ENCODE data around the gene PKNOX1.
A peak's percentile ranks its signal among the peaks of the same experiment; 100 is the strongest.
"Not testable (repeated sequence)": the region's sequence is repeated elsewhere in the genome, so short reads cannot be mapped to it uniquely, and the experiment has no call there.

The PKNOX1 gene

DNA sequence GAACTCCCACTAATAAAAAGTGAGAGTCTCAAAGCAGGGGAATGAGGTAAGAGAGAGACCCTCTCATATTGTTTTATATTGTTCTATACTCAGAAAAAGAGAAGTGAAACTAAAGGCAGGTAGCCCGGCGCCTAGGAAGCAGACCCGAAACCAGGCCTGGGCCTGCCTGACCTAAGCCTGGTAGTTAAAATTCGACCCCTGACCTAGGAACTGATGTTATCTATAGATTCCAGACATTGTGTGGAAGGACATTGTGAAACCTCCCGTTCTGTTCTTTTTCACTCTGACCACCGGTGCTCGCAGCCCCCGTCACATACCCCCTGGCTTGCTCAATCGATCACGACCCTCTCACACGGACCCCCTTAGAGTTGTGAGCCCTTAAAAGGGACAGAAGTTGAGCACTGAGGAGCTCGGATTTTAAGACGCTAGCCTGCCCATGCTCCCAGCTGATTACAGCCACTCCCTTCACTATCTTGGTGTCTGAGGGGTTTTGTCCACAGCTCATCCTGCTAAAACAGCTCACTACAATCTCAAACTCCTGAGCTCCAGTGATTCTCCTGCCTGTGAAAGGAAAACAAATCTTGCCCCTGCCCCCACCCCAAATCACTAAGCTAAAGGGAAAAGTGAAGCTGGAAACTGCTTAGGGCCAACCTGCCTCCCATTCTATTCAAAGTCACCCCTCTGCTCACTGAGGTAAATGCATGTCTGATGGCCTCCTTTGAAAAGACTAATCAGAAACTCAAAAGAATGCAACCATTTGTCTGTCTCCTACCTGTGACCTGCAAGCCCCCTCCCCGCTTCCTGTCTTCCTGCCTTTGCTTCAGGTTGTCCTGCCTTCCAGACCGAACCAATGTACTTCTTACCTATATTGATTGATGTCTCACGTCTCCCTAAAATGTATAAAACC lies 37.1 kb upstream of the PKNOX1 start:
- Histone ChIP-seq H3K27ac (ENCODE audit: low read depth, low read length) (peak overlapping the region; percentile 95), H3K4me1 (ENCODE audit: insufficient read depth, low read length) (peaks cover 29% of the 10 kb centered on the region), H3K9ac (ENCODE audit: low read depth, low read length) (peak overlapping the region; percentile 70)
- H3K4me3 ChIP-seq (ENCODE audit: low read length); H3K27me3 ChIP-seq (ENCODE audit: insufficient read depth, low read length); H3K36me3 ChIP-seq (ENCODE audit: insufficient read depth, low read length); H3K9me3 ChIP-seq (ENCODE audit: insufficient read depth, low read depth, low read length): not testable (repeated sequence)
- WGBS = 50% methylated on average over 13 of the region's 16 CpGs

GRCh38 chr21:42937960-42938605 lies 36.3 kb upstream of the PKNOX1 start:
- Histone ChIP-seq H3K36me3 (ENCODE audit: insufficient read depth, low read length) (no peaks in the 10 kb centered on the region), H3K9ac (ENCODE audit: low read depth, low read length) (no peak overlapping the region), H3K4me3 (ENCODE audit: low read length) (no peak overlapping the region), H3K27ac (ENCODE audit: low read depth, low read length) (peak overlapping the region; percentile 69), H3K4me1 (ENCODE audit: insufficient read depth, low read length) (peaks cover 27% of the 10 kb centered on the region), H3K9me3 (ENCODE audit: insufficient read depth, low read depth, low read length) (no peaks in the 10 kb centered on the region), H3K27me3 (ENCODE audit: insufficient read depth, low read length) (no peaks in the 10 kb centered on the region)
- WGBS = 90% methylated on average over 21 of the region's 21 CpGs

DNA sequence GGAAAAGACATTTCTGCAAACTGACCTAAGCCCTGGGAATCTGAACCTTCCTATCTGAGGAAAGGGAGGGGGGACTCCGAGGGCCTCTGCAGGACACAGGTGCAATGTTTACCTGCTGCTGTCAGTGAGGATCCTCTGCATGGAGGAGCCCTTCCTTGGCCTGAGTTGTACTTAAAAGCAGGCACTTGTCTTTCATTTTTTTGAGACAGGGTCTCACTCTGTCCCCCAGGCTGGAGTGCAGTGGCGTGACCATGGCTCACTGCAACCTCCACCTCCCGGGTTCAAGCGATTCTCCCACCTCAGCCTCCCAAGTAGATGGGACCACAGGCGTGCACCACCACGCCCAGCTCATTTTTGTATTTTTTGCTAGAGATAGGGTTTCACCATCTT lies 35.8 kb upstream of the PKNOX1 start:
- H3K9ac ChIP-seq (ENCODE audit: low read depth, low read length); H3K4me3 ChIP-seq (ENCODE audit: low read length); H3K36me3 ChIP-seq (ENCODE audit: insufficient read depth, low read length); H3K27me3 ChIP-seq (ENCODE audit: insufficient read depth, low read length); H3K9me3 ChIP-seq (ENCODE audit: insufficient read depth, low read depth, low read length): not testable (repeated sequence)
- peaks cover 21% of the 10 kb centered on the region for H3K4me1 ChIP-seq (ENCODE audit: insufficient read depth, low read length)
- peak overlapping the region; percentile 69 for H3K27ac ChIP-seq (ENCODE audit: low read depth, low read length)
- 91% methylated on average over 6 of the region's 6 CpGs for WGBS

- Histone ChIP-seq H3K9ac (ENCODE audit: low read depth, low read length) (no peak overlapping the region), H3K4me3 (ENCODE audit: low read length) (no peak overlapping the region), H3K4me1 (ENCODE audit: insufficient read depth, low read length) (peaks cover 21% of the 10 kb centered on the region), H3K36me3 (ENCODE audit: insufficient read depth, low read length) (no peaks in the 10 kb centered on the region), H3K27ac (ENCODE audit: low read depth, low read length) (no peak overlapping the region), H3K9me3 (ENCODE audit: insufficient read depth, low read depth, low read length) (no peaks in the 10 kb centered on the region), H3K27me3 (ENCODE audit: insufficient read depth, low read length) (no peaks in the 10 kb centered on the region)
- 89% methylated on average over 15 of the region's 16 CpGs for WGBS
Observed at GRCh38 chr21:42939582-42940413, 34.6 kb upstream of the PKNOX1 start.

DNA sequence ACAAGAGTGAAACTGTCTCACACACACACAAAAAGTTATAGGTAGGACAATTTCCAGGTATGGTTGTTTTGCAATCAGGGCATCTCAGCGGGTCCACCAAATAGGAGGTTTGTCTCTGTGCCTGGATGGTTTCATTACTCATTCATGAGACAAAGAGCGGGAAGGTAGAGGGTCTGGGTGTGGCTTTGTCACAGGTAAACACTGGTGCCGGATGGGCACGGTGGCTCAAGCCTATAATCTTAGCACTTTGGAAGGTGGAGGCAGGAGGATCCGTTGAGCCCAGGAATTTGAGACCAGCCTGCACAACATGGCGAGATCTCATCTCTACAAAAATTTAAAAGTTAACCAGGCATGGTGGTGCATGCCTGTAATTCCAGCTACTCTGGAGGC lies 32.7 kb upstream of the PKNOX1 start:
- Histone ChIP-seq H3K27ac (ENCODE audit: low read depth, low read length) (no peak overlapping the region), H3K4me3 (ENCODE audit: low read length) (no peak overlapping the region), H3K9ac (ENCODE audit: low read depth, low read length) (no peak overlapping the region), H3K36me3 (ENCODE audit: insufficient read depth, low read length) (no peaks in the 10 kb centered on the region), H3K4me1 (ENCODE audit: insufficient read depth, low read length) (peaks cover 16% of the 10 kb centered on the region), H3K27me3 (ENCODE audit: insufficient read depth, low read length) (no peaks in the 10 kb centered on the region), H3K9me3 (ENCODE audit: insufficient read depth, low read depth, low read length) (no peaks in the 10 kb centered on the region)
- WGBS = 95% methylated on average over 6 of the region's 6 CpGs

- Histone ChIP-seq H3K27me3 (ENCODE audit: insufficient read depth, low read length) (no peaks in the 10 kb centered on the region), H3K4me1 (ENCODE audit: insufficient read depth, low read length) (peaks cover 10% of the 10 kb centered on the region; the same call in 1 of the 2 replicates), H3K27ac (ENCODE audit: low read depth, low read length) (no peak overlapping the region), H3K9me3 (ENCODE audit: insufficient read depth, low read depth, low read length) (no peaks in the 10 kb centered on the region), H3K36me3 (ENCODE audit: insufficient read depth, low read length) (no peaks in the 10 kb centered on the region), H3K4me3 (ENCODE audit: low read length) (no peak overlapping the region), H3K9ac (ENCODE audit: low read depth, low read length) (no peak overlapping the region)
- whole genome bisulfite sequencing = 80% methylated on average over 6 of the region's 6 CpGs
Observed at GRCh38 chr21:42942244-42942643, 32.1 kb upstream of the PKNOX1 start.

DNA sequence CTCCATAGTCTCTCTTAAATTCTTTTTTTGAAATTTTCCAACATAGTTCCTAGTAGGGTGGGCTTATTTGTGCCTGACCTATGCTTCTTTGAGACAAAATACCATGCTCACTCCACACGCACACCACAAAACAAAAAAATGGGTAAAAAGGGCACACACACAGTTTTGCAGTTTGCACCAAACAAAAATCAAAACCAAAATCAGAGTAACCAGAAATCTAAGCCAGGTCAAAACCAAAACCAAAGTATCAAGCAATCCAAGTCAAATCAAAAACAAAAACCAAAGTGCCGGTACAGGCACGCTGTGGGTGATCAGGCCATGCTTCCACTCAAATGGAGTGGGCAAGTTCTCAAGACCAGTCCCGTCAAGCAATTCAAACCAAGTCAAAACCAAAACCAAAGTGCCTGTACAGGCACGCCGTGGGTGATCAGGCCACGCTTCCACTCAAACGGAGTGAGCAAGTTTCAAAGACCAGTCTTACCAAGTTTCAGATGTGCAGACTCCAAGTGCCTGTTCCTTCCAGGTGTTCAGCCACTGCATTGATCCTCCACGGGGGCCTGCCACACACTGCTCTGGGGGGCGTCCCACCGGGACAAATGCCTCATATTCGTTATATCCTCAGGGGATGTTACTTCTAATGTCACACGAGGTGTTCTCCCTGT lies 25.1 kb upstream of the PKNOX1 start:
- WGBS = 96% methylated on average over 13 of the region's 13 CpGs
- not testable (repeated sequence) for H3K9me3 ChIP-seq (ENCODE audit: insufficient read depth, low read depth, low read length); H3K9ac ChIP-seq (ENCODE audit: low read depth, low read length); H3K27ac ChIP-seq (ENCODE audit: low read depth, low read length); H3K4me3 ChIP-seq (ENCODE audit: low read length); H3K36me3 ChIP-seq (ENCODE audit: insufficient read depth, low read length); H3K27me3 ChIP-seq (ENCODE audit: insufficient read depth, low read length); H3K4me1 ChIP-seq (ENCODE audit: insufficient read depth, low read length)

- H3K4me3 ChIP-seq (ENCODE audit: low read length); H3K36me3 ChIP-seq (ENCODE audit: insufficient read depth, low read length); H3K27me3 ChIP-seq (ENCODE audit: insufficient read depth, low read length); H3K27ac ChIP-seq (ENCODE audit: low read depth, low read length); H3K9ac ChIP-seq (ENCODE audit: low read depth, low read length); H3K9me3 ChIP-seq (ENCODE audit: insufficient read depth, low read depth, low read length); H3K4me1 ChIP-seq (ENCODE audit: insufficient read depth, low read length): not testable (repeated sequence)
- WGBS = 93% methylated on average over 7 of the region's 9 CpGs
Observed at GRCh38 chr21:42951193-42951592, 23.2 kb upstream of the PKNOX1 start.

DNA sequence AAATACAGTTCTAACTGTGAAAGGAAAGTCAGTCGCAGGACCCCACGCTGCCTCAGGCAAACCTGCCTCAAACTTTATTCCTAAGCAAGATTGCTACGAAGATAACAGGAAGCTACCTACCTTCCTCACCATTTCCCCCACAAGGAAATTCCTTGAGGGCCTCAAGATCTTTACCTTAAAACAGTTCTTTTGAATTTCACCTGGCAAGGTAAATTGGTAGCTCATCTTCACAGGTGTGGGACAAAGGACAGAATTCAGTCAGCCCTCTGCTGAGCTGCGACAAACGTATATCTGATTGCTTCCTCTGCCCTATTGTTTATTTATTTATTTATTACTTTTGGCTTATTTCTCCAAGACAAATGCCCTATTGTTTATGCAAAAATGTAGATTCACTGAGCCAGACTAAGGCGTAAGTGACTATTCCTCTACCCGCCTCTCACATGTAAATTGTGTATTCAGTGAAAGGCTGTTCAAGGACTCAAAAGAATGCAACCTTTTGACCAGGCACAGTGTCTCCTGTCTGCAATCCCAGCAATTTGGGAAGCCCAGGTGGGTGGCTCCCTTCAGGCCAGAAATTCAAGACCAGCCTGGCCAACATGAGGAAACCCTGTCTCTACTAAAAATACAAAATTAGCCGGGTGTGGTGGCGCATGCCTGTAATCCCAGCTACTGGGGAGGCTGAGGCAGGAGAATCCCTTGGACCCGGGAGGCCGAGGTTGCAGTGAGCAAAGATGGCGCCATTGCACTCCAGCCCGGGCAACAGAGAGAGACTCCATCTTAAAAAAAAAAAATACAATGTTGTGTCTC lies 17.3 kb upstream of the PKNOX1 start:
- peak overlapping the region; percentile 64 for H3K9ac ChIP-seq (ENCODE audit: low read depth, low read length)
- H3K9me3 ChIP-seq (ENCODE audit: insufficient read depth, low read depth, low read length) = no peaks in the 10 kb centered on the region; the same call in 1 of the 2 replicates
- peaks cover 23% of the 10 kb centered on the region; the same call in 1 of the 2 replicates for H3K4me1 ChIP-seq (ENCODE audit: insufficient read depth, low read length)
- H3K4me3 ChIP-seq (ENCODE audit: low read length) = 0 out of 2 replicates have a peak overlapping the region, but pooled peaks have one; percentile 9
- H3K27me3 ChIP-seq (ENCODE audit: insufficient read depth, low read length) = no peaks in the 10 kb centered on the region
- peak overlapping the region; percentile 97 for H3K27ac ChIP-seq (ENCODE audit: low read depth, low read length)
- no peaks in the 10 kb centered on the region for H3K36me3 ChIP-seq (ENCODE audit: insufficient read depth, low read length)
- WGBS = 57% methylated on average over 12 of the region's 13 CpGs

GRCh38 chr21:42958122-42958521 lies 16.2 kb upstream of the PKNOX1 start:
- not testable (repeated sequence) for H3K36me3 ChIP-seq (ENCODE audit: insufficient read depth, low read length); H3K4me3 ChIP-seq (ENCODE audit: low read length); H3K27me3 ChIP-seq (ENCODE audit: insufficient read depth, low read length); H3K9me3 ChIP-seq (ENCODE audit: insufficient read depth, low read depth, low read length)
- Histone ChIP-seq H3K9ac (ENCODE audit: low read depth, low read length) (peak overlapping the region; percentile 64; the same call in 1 of the 2 replicates), H3K4me1 (ENCODE audit: insufficient read depth, low read length) (peaks cover 23% of the 10 kb centered on the region; the same call in 1 of the 2 replicates), H3K27ac (ENCODE audit: low read depth, low read length) (peak overlapping the region; percentile 97)
- 91% methylated on average over 6 of the region's 6 CpGs for WGBS

Measured in HUES64 (cell line).